Esophagus squamous epithelium (tissue), 4 donors: Measurements from ENCODE around the gene IL2.

Source experiments
- POLR2A ChIP-seq, 4 donors: fragments of 450-650 bp; IDR thresholded peaks; one replicate each; pipeline ENCODE4 v1.6.1; 2017; ENCODE audit warnings: antibody characterized with exemption in 4 of 4, mild to moderate bottlenecking in 4 of 4, moderate library complexity in 3 of 4
- TF ChIP-seq, protein P1 (sequence below), 6 experiments: fragments of 450-650 bp in 4 of 6; fragments of 200-600 bp in 2 of 6; sonication (generic) in 2 of 6; IDR thresholded peaks; one replicate each; pipeline ENCODE4 v1.5.1; 2016 to 2019; ENCODE audit warnings: antibody characterized with exemption in 6 of 6, mild to moderate bottlenecking in 4 of 6, moderate library complexity in 4 of 6

DNA sequence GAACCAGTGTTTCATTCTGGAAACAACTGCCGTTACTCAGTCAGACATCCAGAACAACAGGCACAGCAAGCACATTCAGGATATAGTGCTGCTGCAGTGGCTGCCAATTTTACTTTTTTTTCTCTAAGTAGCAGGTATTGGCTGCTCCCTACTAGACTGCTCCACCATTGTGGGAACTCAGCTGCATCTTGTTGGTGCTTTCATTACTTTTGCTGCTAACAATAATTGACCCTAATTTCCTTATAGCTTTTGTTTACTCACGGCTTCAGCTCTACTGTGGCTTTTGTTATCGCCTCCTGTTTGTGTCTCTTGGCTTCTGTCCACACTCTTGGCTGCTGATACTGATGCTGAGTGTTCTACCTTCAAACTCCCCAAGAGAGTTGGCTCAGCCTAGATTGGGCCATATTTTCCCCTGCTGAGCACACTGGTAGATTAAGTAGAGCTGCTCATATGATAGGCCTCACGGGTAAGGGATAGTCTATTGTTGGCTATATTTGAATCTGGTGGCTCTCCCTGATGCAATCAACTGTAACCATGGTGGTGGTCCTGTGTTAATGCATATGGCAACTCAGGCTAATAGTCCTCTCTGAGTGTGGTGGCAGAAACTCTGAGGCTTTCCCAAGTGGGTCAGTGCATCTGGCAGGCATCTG is 44.5 kb upstream of the IL2 start:
- TF ChIP-seq, protein P1, sequence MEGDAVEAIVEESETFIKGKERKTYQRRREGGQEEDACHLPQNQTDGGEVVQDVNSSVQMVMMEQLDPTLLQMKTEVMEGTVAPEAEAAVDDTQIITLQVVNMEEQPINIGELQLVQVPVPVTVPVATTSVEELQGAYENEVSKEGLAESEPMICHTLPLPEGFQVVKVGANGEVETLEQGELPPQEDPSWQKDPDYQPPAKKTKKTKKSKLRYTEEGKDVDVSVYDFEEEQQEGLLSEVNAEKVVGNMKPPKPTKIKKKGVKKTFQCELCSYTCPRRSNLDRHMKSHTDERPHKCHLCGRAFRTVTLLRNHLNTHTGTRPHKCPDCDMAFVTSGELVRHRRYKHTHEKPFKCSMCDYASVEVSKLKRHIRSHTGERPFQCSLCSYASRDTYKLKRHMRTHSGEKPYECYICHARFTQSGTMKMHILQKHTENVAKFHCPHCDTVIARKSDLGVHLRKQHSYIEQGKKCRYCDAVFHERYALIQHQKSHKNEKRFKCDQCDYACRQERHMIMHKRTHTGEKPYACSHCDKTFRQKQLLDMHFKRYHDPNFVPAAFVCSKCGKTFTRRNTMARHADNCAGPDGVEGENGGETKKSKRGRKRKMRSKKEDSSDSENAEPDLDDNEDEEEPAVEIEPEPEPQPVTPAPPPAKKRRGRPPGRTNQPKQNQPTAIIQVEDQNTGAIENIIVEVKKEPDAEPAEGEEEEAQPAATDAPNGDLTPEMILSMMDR (IDR thresholded peaks at IDR 0.05) = no peak
- TF ChIP-seq POLR2A (IDR thresholded peaks at IDR 0.05) = no peak
